ENCODE measurements around the gene PCNX2.
A peak's percentile ranks its signal among the peaks of the same experiment; 100 is the strongest.

The PCNX2 gene

DNA sequence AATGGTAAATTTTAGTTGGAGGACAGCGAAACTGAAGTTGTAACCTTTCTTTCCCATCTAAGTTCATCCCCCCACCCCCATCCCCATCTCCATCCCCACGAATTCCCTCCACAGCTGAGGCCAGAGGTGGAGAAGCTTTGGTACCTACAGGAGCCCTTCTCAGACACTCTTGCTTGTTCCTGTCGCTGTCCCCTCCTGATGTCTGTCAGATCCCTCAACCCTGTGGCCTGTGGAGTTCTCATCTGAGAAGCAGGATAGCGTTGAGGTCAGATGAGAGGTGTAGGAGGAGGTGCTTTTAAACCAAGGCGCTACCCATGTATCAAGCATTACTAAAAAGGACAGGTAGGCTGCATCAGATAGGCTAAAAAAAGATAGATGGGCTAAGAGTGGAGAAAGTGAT lies 344.3 kb downstream of the PCNX2 start:
- DNase-seq = peak in 1 of 2 experiments; percentile 22

GRCh38 chr1:232950197-232951176 lies 345.0 kb downstream of the PCNX2 start, which contains the start of gene NTPCR:
Gene NTPCR, plus strand, starts transcription at chr1:232950611. Its CDS starts 100 bp downstream, at chr1:232950711.
- peak; percentile 92 to 96 for DNase-seq

DNA sequence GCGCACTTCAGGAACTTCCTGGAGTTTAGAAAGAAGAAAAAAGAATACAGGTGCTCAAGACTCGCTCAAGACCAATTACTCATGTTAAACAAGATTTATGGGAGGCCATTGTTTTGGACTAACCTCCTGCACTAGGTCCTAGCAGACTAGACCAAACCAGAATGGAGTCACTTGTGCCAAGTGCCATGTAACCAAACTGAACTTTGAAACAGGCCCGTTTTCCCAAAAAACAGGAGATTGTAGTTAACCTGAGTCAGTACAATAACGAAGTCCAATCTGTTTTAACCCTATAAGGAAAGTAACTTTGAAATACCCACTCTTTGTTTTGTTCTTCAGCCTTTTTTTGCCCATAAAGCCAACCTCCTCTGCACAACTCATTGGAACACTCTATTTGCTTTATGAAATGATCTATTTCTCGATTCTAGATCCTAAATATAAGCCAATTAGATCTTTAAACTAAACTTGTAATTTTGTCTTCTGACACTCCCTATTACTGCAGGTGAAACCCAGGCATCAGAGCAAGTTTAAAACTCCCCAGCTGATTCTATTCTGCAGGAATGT lies 345.8 kb downstream of the PCNX2 start:
- DNase-seq = no peak

DNA sequence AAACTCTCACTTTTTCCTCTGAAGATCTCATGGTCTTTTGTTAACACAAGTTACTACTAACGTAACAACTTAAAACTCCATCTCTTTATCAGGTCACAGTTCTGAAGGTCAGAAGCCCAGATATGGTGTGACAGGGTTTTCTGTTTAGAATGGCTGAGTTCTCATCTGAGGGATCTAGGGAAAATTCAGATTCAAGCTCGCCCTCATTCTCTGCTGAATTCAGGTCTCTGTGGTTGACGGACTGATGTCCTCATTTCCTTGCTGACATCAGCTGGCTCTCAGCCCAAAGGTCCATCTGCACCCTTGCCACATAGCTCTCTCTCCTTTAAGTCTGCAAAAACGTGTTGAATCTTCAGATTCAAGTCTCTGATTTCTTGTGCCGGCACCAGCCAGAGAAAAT lies 351.2 kb downstream of the PCNX2 start:
- DNase-seq = no peak

GRCh38 chr1:232943679-232944252 lies 351.8 kb downstream of the PCNX2 start:
- DNase-seq = no peak

GRCh38 chr1:232942413-232943294 lies 352.9 kb downstream of the PCNX2 start:
- DNase-seq = no peak

DNA sequence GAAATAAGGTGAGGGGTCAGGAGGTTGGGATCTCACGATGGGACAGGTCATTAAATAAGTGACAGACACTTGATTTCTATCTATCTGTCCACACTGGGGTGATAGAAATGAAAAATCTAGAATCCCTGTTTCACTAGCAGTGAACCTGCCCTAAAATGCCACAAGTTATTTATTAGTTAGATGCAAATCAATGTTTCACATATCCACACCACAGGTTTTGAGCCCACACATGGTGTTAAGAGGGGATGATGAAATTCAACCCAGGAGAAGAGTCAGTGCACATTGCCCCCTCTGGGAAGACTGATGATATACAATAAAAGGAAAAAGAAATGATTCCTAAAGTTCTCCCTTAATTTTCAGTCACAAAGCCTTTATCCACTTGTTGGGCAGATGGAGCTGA lies 355.3 kb downstream of the PCNX2 start:
- DNase-seq = no peak

DNA sequence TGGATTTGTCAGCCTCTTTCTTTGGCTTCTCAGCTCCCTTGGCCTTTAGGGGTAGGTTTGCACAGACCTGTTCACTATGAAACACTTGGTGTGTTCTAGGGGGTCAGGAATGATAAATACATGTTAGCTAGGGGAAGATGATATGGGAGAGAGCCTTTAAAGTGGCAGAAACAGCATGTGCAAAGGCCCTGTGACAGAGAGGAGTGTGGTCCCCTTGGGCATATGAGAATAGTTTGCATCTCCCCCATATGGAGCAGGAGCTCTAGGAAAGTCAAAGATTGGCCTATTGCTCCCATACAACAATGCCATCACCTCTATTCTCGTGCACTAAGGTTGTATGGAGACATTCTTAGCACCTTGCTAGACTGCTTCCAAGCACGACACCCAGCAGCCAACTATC lies 355.8 kb downstream of the PCNX2 start:
- no peak for DNase-seq

GRCh38 chr1:232938926-232939325 lies 356.6 kb downstream of the PCNX2 start:
- no peak for DNase-seq

DNA sequence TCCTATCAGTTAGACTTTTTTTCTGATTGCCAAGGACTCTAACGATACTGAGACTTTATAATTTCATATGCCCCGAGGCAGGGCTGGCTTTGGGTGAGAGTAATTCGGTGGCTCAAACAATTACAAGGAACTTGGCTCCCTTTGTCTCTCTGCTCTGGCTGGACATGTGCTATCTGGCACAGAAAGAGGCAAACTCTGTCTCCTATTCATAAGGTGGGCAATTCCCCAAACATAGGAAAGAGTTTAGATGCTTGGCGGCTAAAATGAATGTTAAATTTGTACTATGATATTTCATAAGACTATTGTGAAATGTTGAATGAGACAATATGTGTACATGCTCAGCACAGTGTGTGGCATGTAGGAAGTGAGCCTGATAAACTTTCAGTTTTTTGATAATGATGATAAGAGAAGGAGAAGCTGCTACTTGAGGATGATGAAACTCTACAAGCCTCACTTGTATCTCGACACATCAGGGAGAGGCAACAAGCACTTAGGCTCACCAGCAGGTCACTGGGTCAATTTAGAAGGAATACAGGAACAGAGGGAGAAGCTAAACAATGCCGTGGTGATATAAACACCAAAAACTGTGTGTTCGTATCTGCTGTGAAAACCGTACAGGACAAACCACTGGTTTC lies 357.7 kb downstream of the PCNX2 start:
- DNase-seq = peak in 1 of 2 experiments; percentile 9

DNA sequence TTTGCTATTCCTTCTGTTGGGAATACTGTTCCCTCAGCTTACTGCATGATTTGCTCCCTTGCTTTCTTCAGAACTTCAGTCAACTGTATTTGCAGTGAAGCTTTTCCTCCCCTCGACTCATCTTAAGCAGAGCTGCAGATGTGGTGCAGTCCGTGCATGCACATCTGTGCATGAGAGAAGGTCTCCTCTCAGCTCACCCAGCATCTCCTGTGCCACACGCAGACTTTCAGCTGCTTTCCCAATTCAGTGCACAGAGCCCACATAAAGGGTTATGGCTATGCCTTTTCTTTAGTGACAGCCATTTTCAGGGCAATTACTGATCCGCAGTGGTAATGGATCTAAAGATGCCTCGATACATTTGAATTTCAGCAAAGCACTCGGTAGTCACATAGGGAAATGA lies 358.6 kb downstream of the PCNX2 start:
- no peak for DNase-seq

Data from NCI-H2081 (cell line).